Measurements from ENCODE around the gene B2M.

GRCh38 chr15:44666210-44667038 lies 44.9 kb upstream of the B2M start:
- TF ChIP-seq POLR2A (IDR thresholded peaks at IDR 0.05; ENCODE audit: borderline replicate concordance, extremely low read depth, insufficient read depth, insufficient read length) (no peak), SIN3A (IDR thresholded peaks at IDR 0.05; ENCODE audit: low read depth) (no peak)
- TF ChIP-seq, protein P1, sequence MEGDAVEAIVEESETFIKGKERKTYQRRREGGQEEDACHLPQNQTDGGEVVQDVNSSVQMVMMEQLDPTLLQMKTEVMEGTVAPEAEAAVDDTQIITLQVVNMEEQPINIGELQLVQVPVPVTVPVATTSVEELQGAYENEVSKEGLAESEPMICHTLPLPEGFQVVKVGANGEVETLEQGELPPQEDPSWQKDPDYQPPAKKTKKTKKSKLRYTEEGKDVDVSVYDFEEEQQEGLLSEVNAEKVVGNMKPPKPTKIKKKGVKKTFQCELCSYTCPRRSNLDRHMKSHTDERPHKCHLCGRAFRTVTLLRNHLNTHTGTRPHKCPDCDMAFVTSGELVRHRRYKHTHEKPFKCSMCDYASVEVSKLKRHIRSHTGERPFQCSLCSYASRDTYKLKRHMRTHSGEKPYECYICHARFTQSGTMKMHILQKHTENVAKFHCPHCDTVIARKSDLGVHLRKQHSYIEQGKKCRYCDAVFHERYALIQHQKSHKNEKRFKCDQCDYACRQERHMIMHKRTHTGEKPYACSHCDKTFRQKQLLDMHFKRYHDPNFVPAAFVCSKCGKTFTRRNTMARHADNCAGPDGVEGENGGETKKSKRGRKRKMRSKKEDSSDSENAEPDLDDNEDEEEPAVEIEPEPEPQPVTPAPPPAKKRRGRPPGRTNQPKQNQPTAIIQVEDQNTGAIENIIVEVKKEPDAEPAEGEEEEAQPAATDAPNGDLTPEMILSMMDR (IDR thresholded peaks at IDR 0.05 in 2 of 3, conservative IDR thresholded peaks at IDR 0.05 in 1 of 3; ENCODE audit: borderline replicate concordance in 1 of 3, insufficient read depth in 1 of 3, low read depth in 2 of 3, low read length in 2 of 3) = no peak
